Measurements from ENCODE around the gene ZNF543.

ZNF543 gene

GRCh38 chr19:57338877-57339276 is 18.6 kb downstream of the ZNF543 start:
- no peak for DNase-seq
- H3K4me3 ChIP-seq (ENCODE audit: control insufficient read depth in 1 of 7, extremely low read depth in 1 of 7, insufficient read depth in 4 of 7, low read depth in 2 of 7, low read length in 6 of 7) = no peak overlapping the region
- H3K9me3 ChIP-seq (ENCODE audit: control extremely low read depth in 1 of 5, control insufficient read depth in 4 of 5, insufficient read depth in 2 of 5, low read depth in 1 of 5, low read length in 4 of 5) = peaks cover 0 to 10% (median 0%) of the 10 kb centered on the region in 5 experiments
- peaks cover 0 to 2% (median 0%) of the 10 kb centered on the region in 4 experiments for H3K36me3 ChIP-seq (ENCODE audit: control insufficient read depth in 4 of 4, insufficient read depth in 4 of 4, low read length in 3 of 4)
- H3K27me3 ChIP-seq (replicated peaks in 2 of 5; ENCODE audit: control insufficient read depth in 4 of 5, insufficient read depth in 5 of 5, low read length in 4 of 5) = peaks cover 0 to 4% (median 3%) of the 10 kb centered on the region in 5 experiments
- WGBS (ENCODE audit: insufficient coverage) = 100% methylated on average over 2 of the region's 3 CpGs
- CTCF ChIA-PET = no interaction called here
- no peak overlapping the region for H3K27ac ChIP-seq (ENCODE audit: insufficient read depth in 1 of 2, low read depth in 1 of 2, low read length in 2 of 2, poor library complexity in 1 of 2, severe bottlenecking in 2 of 2)
- H3K4me1 ChIP-seq (ENCODE audit: control extremely low read depth in 1 of 4, control insufficient read depth in 4 of 4, insufficient read depth in 4 of 4, low read length in 3 of 4) = no peaks in the 10 kb centered on the region
- POLR2A ChIA-PET = no interaction called here

- H3K4me1 ChIP-seq (ENCODE audit: control extremely low read depth in 1 of 4, control insufficient read depth in 4 of 4, insufficient read depth in 4 of 4, low read length in 3 of 4) = no peaks in the 10 kb centered on the region
- no peak overlapping the region for H3K27ac ChIP-seq (ENCODE audit: insufficient read depth in 1 of 2, low read depth in 1 of 2, low read length in 2 of 2, poor library complexity in 1 of 2, severe bottlenecking in 2 of 2)
- DNase-seq = no peak
- WGBS (ENCODE audit: insufficient coverage) = 72% methylated on average over 3 of the region's 6 CpGs
- ChIA-PET POLR2A (no interaction called here), CTCF (no interaction called here)
- H3K27me3 ChIP-seq (replicated peaks in 2 of 5; ENCODE audit: control insufficient read depth in 4 of 5, insufficient read depth in 5 of 5, low read length in 4 of 5) = peaks cover 0 to 8% (median 3%) of the 10 kb centered on the region in 5 experiments
- H3K36me3 ChIP-seq (ENCODE audit: control insufficient read depth in 4 of 4, insufficient read depth in 4 of 4, low read length in 3 of 4) = no peaks in the 10 kb centered on the region
- peaks cover 0 to 4% (median 0%) of the 10 kb centered on the region in 5 experiments for H3K9me3 ChIP-seq (ENCODE audit: control extremely low read depth in 1 of 5, control insufficient read depth in 4 of 5, insufficient read depth in 2 of 5, low read depth in 1 of 5, low read length in 4 of 5)
- H3K4me3 ChIP-seq (ENCODE audit: control insufficient read depth in 1 of 7, extremely low read depth in 1 of 7, insufficient read depth in 4 of 7, low read depth in 2 of 7, low read length in 6 of 7) = no peak overlapping the region
These were observed 22.3 kb downstream of the ZNF543 start for GRCh38 chr19:57342582-57342981.

GRCh38 chr19:57348136-57348535 is 27.9 kb downstream of the ZNF543 start:
- Histone ChIP-seq H3K27me3 (replicated peaks in 2 of 5; ENCODE audit: control insufficient read depth in 4 of 5, insufficient read depth in 5 of 5, low read length in 4 of 5) (peaks cover 0 to 8% (median 3%) of the 10 kb centered on the region in 5 experiments), H3K36me3 (ENCODE audit: control insufficient read depth in 4 of 4, insufficient read depth in 4 of 4, low read length in 3 of 4) (peaks cover 0 to 4% (median under 1%) of the 10 kb centered on the region in 4 experiments), H3K27ac (ENCODE audit: insufficient read depth in 1 of 2, low read depth in 1 of 2, low read length in 2 of 2, poor library complexity in 1 of 2, severe bottlenecking in 2 of 2) (no peak overlapping the region), H3K9me3 (ENCODE audit: control extremely low read depth in 1 of 5, control insufficient read depth in 4 of 5, insufficient read depth in 2 of 5, low read depth in 1 of 5, low read length in 4 of 5) (no peaks in the 10 kb centered on the region), H3K4me1 (ENCODE audit: control extremely low read depth in 1 of 4, control insufficient read depth in 4 of 4, insufficient read depth in 4 of 4, low read length in 3 of 4) (peaks cover 3 to 19% (median 15%) of the 10 kb centered on the region in 4 experiments), H3K4me3 (ENCODE audit: control insufficient read depth in 1 of 7, extremely low read depth in 1 of 7, insufficient read depth in 4 of 7, low read depth in 2 of 7, low read length in 6 of 7) (no peak overlapping the region)
- whole genome bisulfite sequencing (ENCODE audit: insufficient coverage) = no CpG with 5 or more reads among the region's 3 CpGs
- ChIA-PET POLR2A (no interaction called here), CTCF (no interaction called here)
- no peak for DNase-seq

- Histone ChIP-seq H3K27ac (ENCODE audit: insufficient read depth in 1 of 2, low read depth in 1 of 2, low read length in 2 of 2, poor library complexity in 1 of 2, severe bottlenecking in 2 of 2) (peak within 1 kb of the TSS; percentile 86 to 93), H3K9me3 (ENCODE audit: control extremely low read depth in 1 of 5, control insufficient read depth in 4 of 5, insufficient read depth in 2 of 5, low read depth in 1 of 5, low read length in 4 of 5) (peaks cover 0 to 27% (median 10%) of the 10 kb centered on the region in 5 experiments), H3K36me3 (ENCODE audit: control insufficient read depth in 4 of 4, insufficient read depth in 4 of 4, low read length in 3 of 4) (peaks cover 14 to 32% (median 28%) of the 10 kb centered on the region in 4 experiments), H3K4me1 (ENCODE audit: control extremely low read depth in 1 of 4, control insufficient read depth in 4 of 4, insufficient read depth in 4 of 4, low read length in 3 of 4) (peaks cover 3 to 19% (median 15%) of the 10 kb centered on the region in 4 experiments), H3K4me3 (ENCODE audit: control insufficient read depth in 1 of 7, extremely low read depth in 1 of 7, insufficient read depth in 4 of 7, low read depth in 2 of 7, low read length in 6 of 7) (peak within 1 kb of the TSS; percentile 89 to 99 (median 99)), H3K27me3 (replicated peaks in 2 of 5; ENCODE audit: control insufficient read depth in 4 of 5, insufficient read depth in 5 of 5, low read length in 4 of 5) (no peaks in the 10 kb centered on the region)
- peak; percentile 92 to 95 (median 92) for DNase-seq
- ChIA-PET CTCF (no interaction called here), POLR2A (interaction anchor here (0.6 kb wide), 1 partner anchor 250 kb away, joined by 6 read pairs; no protein-coding TSS in a partner anchor)
- WGBS (ENCODE audit: insufficient coverage) = 2% methylated on average over 50 of the region's 57 CpGs
These were observed 30.9 kb downstream of the ZNF543 start, which contains the start of gene ZNF304 for GRCh38 chr19:57350877-57351805. TSS of gene ZNF304 (plus strand) at chr19:57351271. CDS start at chr19:57351665, 394 bp downstream.

- Histone ChIP-seq H3K27me3 (replicated peaks in 2 of 5; ENCODE audit: control insufficient read depth in 4 of 5, insufficient read depth in 5 of 5, low read length in 4 of 5) (no peaks in the 10 kb centered on the region), H3K36me3 (ENCODE audit: control insufficient read depth in 4 of 4, insufficient read depth in 4 of 4, low read length in 3 of 4) (peaks cover 18 to 40% (median 35%) of the 10 kb centered on the region in 4 experiments), H3K27ac (ENCODE audit: insufficient read depth in 1 of 2, low read depth in 1 of 2, low read length in 2 of 2, poor library complexity in 1 of 2, severe bottlenecking in 2 of 2) (peak overlapping the region; percentile 86 to 93), H3K4me1 (ENCODE audit: control extremely low read depth in 1 of 4, control insufficient read depth in 4 of 4, insufficient read depth in 4 of 4, low read length in 3 of 4) (peaks cover 3 to 19% (median 15%) of the 10 kb centered on the region in 4 experiments), H3K4me3 (ENCODE audit: control insufficient read depth in 1 of 7, extremely low read depth in 1 of 7, insufficient read depth in 4 of 7, low read depth in 2 of 7, low read length in 6 of 7) (peak overlapping the region; percentile 89 to 99 (median 99)), H3K9me3 (ENCODE audit: control extremely low read depth in 1 of 5, control insufficient read depth in 4 of 5, insufficient read depth in 2 of 5, low read depth in 1 of 5, low read length in 4 of 5) (peaks cover 0 to 34% (median 17%) of the 10 kb centered on the region in 5 experiments)
- POLR2A ChIA-PET = no interaction called here
- CTCF ChIA-PET = no interaction called here
- 10% methylated on average over 6 of the region's 7 CpGs for WGBS (ENCODE audit: insufficient coverage)
- peak in 1 of 3 donors; percentile 23 for DNase-seq
These were observed 31.6 kb downstream of the ZNF543 start for GRCh38 chr19:57351867-57352266.

- peaks cover 0 to 51% (median 25%) of the 10 kb centered on the region in 5 experiments for H3K9me3 ChIP-seq (ENCODE audit: control extremely low read depth in 1 of 5, control insufficient read depth in 4 of 5, insufficient read depth in 2 of 5, low read depth in 1 of 5, low read length in 4 of 5)
- H3K27me3 ChIP-seq (replicated peaks in 2 of 5; ENCODE audit: control insufficient read depth in 4 of 5, insufficient read depth in 5 of 5, low read length in 4 of 5) = no peaks in the 10 kb centered on the region
- WGBS (ENCODE audit: insufficient coverage) = 100% methylated on average over 3 of the region's 4 CpGs
- DNase-seq = no peak
- POLR2A ChIA-PET = no interaction called here
- H3K4me1 ChIP-seq (ENCODE audit: control extremely low read depth in 1 of 4, control insufficient read depth in 4 of 4, insufficient read depth in 4 of 4, low read length in 3 of 4) = peaks cover 3 to 12% (median 10%) of the 10 kb centered on the region in 4 experiments
- peaks cover 28 to 63% (median 54%) of the 10 kb centered on the region in 4 experiments for H3K36me3 ChIP-seq (ENCODE audit: control insufficient read depth in 4 of 4, insufficient read depth in 4 of 4, low read length in 3 of 4)
- no peak overlapping the region for H3K4me3 ChIP-seq (ENCODE audit: control insufficient read depth in 1 of 7, extremely low read depth in 1 of 7, insufficient read depth in 4 of 7, low read depth in 2 of 7, low read length in 6 of 7)
- CTCF ChIA-PET = no interaction called here
- no peak overlapping the region for H3K27ac ChIP-seq (ENCODE audit: insufficient read depth in 1 of 2, low read depth in 1 of 2, low read length in 2 of 2, poor library complexity in 1 of 2, severe bottlenecking in 2 of 2)
These were observed 35.6 kb downstream of the ZNF543 start for GRCh38 chr19:57355916-57356315.

- H3K4me1 ChIP-seq (ENCODE audit: control extremely low read depth in 1 of 4, control insufficient read depth in 4 of 4, insufficient read depth in 4 of 4, low read length in 3 of 4) = peaks cover 0 to 3% (median under 1%) of the 10 kb centered on the region in 4 experiments
- peaks cover 0 to 51% (median 25%) of the 10 kb centered on the region in 5 experiments for H3K9me3 ChIP-seq (ENCODE audit: control extremely low read depth in 1 of 5, control insufficient read depth in 4 of 5, insufficient read depth in 2 of 5, low read depth in 1 of 5, low read length in 4 of 5)
- no peak overlapping the region for H3K4me3 ChIP-seq (ENCODE audit: control insufficient read depth in 1 of 7, extremely low read depth in 1 of 7, insufficient read depth in 4 of 7, low read depth in 2 of 7, low read length in 6 of 7)
- peaks cover 28 to 63% (median 54%) of the 10 kb centered on the region in 4 experiments for H3K36me3 ChIP-seq (ENCODE audit: control insufficient read depth in 4 of 4, insufficient read depth in 4 of 4, low read length in 3 of 4)
- no peaks in the 10 kb centered on the region for H3K27me3 ChIP-seq (replicated peaks in 2 of 5; ENCODE audit: control insufficient read depth in 4 of 5, insufficient read depth in 5 of 5, low read length in 4 of 5)
- no peak for DNase-seq
- CTCF ChIA-PET = interaction anchor here (1.1 kb wide), 1 partner anchor 32 kb away, joined by 3 read pairs; no protein-coding TSS in a partner anchor
- 96% methylated on average over 5 of the region's 5 CpGs for WGBS (ENCODE audit: insufficient coverage)
- no peak overlapping the region for H3K27ac ChIP-seq (ENCODE audit: insufficient read depth in 1 of 2, low read depth in 1 of 2, low read length in 2 of 2, poor library complexity in 1 of 2, severe bottlenecking in 2 of 2)
- POLR2A ChIA-PET = no interaction called here
These were observed 37.1 kb downstream of the ZNF543 start for GRCh38 chr19:57357406-57357805.
